GM18519 (cell line): ENCODE measurements around the gene RABAC1.
"Not testable (repeated sequence)": the region's sequence is repeated elsewhere in the genome, so short reads cannot be mapped to it uniquely, and the experiment has no call there.

Experiments
- ATAC-seq: cut with Tn5 transposase; IDR thresholded peaks from one replicate; pipeline ENCODE4 v1.9.1; 2021; ENCODE audit warnings: mild to moderate bottlenecking, moderate library complexity; ENCODE audit not compliant: unreplicated experiment, low FRiP score

The RABAC1 gene

DNA sequence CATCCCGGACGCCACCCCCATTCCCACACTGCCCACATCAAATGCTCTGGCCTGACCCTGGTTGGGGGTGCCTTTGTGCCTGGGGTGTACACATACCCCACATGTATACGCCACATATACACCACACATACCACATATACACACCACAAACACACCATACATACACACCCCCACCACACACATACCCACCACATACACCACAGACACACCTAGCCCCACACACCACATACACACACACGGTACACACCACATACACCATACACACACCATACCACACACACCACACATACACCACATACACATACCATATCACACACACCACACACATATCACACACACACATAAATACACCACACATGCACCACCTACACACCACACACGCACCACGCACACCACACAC, 41.0 kb downstream of the RABAC1 start:
- ATAC-seq, result no peak

- no peak for ATAC-seq
Observed at GRCh38 chr19:41917676-41918075, 41.4 kb downstream of the RABAC1 start.

DNA sequence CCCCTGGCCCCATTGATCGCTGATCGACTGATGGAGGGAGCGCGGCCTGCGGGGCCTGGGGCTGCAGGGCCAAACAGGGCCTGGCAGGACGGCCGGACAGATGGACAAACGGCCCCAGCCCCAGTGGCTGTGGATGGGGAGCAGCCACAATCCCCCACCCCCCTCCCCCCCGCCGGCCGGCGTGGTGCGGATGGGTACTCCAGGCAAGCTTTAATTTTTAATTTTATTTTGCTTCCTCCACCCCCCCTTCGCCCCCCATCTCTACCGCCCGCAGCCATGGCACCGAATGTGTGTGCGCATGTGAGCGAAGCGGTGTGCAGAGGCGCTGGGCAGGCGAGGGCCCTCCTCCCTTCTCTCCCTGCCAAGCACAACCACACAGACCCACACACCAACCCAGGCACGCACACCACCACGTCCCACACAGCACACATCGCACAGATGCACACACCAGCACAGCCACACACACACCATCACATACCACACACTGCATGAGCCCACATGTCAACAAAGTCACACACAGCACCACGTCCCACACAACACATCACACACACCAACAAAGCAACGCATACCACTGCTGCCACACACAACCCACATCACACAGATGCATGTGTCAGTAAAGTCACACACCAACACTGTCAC, 43.2 kb downstream of the RABAC1 start:
- no peak for ATAC-seq

DNA sequence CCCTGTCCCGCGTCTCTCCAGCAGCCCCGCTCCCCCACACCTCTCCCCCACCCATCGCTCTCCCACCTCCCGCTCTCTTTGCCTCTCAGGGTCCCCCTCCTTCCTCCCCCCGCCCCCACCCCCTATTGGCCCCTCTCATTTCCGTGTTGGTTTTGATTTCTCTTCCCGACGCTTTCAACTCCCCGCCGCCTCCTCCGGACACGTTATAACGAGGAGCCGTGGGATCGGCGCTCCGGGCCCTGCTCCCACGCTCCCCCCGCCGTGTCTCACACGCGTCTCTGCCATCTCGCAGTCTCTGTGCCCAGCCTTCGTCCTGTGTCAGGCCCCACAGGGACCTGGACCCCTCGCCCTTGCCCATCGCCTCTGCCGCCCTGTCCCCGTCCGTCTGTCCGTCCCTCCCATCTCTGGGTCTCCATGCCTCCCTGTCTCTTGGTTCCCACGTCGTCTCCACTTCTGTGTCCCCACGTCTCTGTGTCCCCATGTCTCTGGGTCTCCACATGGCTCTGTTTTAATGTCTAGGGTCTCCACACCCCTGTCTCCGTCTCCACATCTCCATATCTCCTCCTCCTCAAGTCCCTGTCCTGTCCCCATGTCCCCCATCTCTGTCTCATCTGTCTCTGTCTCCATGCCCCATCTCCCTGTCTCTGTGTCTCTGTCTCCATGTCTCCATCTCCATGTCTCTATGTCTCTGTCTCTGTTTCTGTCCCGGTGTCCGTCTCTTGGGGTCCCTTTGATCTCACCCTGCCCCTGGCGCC, 43.9 kb downstream of the RABAC1 start:
- ATAC-seq, result no peak

DNA sequence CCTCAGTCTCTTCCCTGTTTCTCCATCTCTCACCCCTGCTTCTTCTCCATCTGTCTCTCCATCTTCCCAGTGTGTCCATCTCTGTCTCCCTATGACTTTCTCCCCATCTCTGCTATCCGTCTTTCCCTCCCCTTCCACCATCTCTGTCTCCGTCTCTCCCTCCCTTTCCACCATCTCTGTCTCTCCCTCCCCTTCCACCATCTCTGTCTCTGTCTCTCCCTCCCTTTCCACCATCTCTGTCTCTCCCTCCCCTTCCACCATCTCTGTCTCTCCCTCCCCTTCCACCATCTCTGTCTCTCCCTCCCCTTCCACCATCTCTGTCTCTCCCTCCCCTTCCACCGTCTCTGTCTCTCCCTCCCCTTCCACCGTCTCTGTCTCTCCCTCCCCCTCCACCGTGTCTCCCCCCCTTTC, 44.7 kb downstream of the RABAC1 start:
- ATAC-seq, result not testable (repeated sequence)

DNA sequence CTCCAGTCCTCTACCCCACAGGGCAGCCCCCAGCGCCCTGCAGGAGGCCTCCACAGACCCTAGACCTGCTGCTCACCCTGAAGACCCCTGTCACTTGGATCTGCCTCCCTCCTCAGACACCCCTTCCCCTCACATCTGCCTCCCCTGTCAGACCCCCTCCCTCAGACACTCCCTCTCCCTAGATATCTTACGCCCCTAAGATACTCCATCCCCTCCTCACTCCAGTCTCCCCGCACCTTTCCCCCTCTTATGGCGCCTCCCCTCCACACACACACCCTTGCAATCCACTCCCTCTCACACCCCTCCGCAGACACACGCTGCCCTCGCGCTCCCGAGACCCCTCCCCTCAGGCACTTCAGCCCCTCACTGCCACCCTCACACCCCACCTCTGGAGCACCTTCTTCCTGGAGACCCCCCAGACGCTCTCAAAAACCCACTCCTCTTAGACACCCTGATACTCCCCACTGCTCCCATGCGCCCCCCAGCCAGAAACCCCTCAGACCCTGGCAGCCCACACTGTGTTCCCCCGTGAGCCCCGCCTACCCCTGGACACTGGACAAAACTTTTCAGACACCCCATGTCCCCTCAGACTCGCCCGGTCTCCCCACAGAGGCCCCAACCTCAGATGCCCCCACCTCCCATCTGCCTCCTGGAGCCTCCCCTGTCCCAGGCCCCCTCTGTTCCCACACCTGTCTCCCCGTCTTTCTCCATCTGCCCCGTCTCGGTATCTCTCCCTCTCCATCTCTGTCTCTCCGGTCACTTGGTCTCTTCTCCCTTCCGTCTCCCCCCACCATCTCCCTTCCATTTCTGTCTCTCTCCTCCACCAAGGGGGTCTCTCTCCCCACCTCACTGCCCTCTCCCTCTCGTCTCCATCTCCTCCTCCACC, 45.3 kb downstream of the RABAC1 start:
- no peak for ATAC-seq

DNA sequence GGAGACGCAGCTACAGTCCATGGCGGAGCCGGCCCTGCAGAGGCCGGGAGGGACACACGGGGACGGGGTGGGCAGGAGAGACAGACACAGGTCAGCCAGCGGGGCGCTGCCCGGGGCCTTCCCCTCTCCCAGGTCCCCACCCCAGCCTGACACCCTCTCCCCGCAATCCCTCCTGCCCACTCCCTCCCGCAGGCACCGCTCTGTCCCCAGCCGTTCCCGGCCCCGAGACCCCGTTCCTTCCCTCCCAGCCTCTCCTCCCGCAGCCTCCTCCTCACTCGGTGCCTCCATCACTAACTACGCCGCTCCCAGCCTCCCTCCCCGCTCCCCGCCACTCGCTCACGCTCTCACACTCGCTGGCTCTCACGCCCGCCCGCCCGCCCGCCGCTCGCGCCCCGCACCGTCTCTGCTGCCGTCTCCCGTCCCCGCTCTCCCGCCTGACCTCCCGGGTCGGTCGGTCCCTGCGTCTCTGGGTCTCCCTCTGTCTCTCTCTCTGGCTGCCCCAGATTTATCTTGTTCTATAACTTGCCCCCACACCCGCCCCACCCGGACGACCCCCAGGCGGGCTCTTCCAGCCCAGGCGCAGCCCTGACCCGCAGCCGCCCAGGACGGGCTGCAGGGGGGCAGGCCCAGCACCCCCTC, 46.1 kb downstream of the RABAC1 start:
- no peak for ATAC-seq

- ATAC-seq, result no peak
Observed at GRCh38 chr19:41911889-41912731, 47.0 kb downstream of the RABAC1 start.

DNA sequence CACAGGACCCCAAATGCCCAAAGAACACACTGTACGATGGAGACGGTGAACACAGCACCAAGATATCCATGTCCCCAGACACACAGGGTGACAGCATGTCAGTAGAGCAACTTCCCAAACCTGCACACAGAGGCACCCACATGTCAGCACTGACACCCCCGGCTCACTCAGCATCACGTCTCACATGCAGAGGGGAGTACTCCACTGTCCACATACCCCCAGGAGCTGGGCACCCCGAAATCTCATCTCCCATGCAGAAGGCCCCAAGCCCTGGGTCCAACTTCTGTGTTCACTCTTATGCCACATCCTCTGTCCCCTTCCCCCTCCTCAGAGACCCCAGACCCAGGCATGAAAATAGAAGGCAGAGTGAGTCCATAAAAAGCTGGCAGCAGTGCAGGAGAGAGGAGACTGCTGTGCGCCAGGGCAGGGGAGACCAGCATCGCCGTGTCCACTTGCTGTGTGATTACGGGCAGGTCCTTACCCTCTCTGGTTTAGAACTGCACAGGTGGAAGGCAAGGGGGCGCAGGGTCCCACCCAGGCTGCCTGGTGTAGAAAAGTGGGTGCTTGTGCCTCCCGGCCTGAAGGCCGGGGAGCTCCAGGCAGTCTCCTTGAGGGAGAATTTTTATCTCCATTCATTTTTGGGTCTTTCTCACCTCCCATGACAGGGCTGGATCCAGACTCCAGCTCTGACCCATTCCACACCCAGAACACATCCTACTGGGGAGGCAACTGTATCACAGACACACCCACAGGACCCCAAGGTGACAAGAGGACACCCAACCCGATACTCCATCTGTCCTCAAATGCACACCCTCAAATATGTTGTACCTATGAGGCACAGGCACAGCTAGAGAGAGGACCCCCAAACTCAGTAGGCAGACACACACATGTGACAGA, 47.9 kb downstream of the RABAC1 start:
- no peak for ATAC-seq

DNA sequence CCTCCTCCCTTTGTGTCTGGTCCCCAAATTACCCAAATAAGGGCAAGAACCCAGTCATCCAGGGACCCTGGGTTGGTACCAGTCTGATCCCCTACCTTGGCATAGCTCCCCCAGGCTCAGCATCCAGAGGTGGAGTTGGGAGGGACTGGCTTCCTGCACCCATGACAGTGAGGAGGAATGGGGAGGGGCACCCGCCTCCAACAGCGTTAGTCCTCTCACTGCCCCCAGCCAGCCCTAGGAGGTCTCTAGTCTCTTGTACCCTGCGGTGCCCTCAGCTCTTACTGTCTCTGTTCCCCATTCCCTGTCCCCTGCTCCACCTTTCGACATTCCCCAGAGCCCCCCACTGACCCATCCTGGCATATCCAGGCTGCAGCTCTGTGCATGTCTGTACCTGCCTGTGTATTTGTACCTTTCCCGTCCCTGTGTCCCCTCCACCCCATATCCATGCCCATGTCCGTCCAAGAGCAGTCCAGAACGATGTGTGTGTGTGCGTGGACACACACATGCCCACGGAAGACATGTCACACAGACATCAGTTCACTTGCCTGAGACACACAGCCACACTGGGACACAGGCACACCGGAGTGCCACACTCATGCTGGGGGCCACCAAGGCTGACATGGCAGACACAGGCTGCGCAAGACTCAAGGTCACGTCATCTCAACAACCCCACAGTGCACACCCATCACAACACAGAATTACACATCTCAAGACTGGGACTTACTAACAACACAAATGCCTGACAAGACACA, 48.7 kb downstream of the RABAC1 start:
- ATAC-seq, result no peak

DNA sequence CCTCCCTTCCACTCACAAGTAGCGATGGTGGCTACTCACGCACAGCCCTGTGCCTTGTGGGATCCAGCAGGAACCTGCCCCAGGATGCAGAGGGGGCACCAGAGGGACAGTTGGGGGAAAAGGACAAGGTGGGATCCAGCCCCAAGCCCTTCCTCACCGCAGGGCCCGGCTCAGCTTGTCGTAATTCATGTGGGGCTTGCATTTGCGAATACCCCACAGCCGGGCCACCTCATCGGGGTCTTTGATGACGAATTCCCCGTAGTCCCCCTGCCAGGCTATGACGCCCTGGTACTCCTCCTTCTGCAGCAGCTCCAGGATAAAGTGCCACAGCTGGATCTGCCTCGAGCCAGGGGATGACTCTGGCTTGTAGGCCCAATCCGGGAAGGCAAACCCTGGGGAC, 49.4 kb downstream of the RABAC1 start:
- no peak for ATAC-seq

DNA sequence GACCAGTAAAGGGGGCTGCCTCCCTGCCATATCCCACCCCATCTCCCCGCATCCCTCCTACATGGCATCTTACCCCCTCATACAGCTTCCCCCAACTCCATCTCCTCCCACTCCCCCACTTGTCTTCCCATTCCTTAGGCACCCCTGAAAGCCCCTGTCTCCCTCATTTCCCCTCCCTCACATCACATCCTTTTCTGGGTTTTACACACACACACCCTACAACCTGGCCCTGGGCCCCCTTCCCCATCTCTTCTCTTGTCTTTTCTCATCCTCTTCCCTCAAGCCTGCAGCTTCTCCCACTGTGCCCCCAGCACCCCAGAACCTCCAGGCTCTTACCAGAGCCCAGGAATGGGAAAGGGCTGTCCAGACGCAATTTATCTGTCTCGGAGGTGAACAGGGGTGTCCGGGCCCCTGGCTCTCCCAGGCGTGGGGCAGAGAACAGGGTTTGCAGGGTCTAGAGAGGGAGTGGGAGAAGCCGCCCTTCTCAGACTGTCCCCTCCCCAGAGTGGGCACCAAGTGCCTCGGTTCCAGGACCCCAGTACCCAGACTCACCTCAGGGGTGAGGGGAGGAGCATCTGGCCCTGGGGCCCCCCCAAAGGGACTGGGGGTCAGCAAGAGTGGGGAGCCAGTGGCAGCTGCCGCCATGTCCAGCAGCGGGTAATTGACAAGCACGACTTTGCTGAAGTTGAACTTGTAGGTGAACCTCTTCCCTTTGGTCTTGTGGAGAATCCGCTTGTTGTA, 50.2 kb downstream of the RABAC1 start:
- ATAC-seq, result no peak

- ATAC-seq, result no peak
Observed at GRCh38 chr19:41907994-41908615, 51.0 kb downstream of the RABAC1 start.

GRCh38 chr19:41906916-41907680, 52.0 kb downstream of the RABAC1 start:
- ATAC-seq, result no peak
